ENCODE data around the gene ZNF853. TPM values are rescaled to one million over a fixed set of nuclear protein-coding genes. Genes with fewer than 3 reads are reported as not detected.

The ZNF853 gene
- polyA plus RNA-seq (2012; rRNA removed) = 15.9 and 17.6 TPM in 2 replicates
- 8.4 and 15.2 TPM in 2 replicates for polyA plus RNA-seq (2012; cell fraction: cytosol; rRNA removed)
- polyA plus RNA-seq (2012; cell fraction: nucleus; rRNA removed) = 7.8 and 8.3 TPM in 2 replicates

DNA sequence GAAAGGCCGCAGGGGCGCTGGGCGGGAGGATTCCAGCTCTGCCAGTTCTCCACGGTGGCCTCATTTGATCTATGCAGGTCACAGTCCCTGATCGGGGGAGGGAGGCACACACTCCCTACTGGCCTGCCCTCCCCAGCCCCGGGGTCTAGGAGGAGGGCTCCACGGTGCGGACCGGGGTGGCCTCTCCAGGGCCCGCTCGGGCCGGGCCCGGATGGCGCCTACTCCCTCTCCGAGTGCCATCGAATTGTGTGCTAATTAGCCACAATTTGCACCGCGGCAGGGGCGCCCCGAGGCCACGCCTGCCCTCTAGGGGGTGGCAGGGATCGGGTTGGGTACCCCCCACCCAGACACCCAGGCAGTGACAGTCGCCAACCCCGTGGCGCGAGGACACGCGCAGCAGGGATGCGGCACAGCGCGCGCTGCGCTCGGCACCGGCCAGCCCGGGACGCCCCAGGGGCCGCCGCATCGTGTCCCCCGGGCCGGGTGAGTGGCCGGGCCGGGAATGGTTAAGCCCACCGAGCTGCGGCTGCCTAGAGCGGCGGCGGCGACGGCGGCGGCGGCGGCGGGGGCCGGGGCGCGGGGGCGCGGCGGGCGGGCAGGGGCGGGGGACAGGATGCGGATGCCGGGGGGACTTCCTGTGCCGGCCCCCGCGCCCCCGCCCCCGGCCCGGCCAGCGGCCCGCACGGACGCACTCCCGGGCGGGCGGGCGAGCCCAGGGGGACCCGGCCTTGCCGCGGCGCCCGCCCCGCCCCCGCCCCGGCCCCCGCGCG is at the start of gene ZNF853:
ZNF853 (plus strand) TSS at position 658 of the 770 bp plus-strand sequence. CDS start 565 bp downstream, outside the sequence.
- H3K27me3 ChIP-seq (ENCODE audit: insufficient read depth) = no peaks in the 10 kb centered on the region
- H3F3A ChIP-seq (replicated peaks; ENCODE audit: insufficient read depth) = peaks cover 4% of the 10 kb centered on the region
- no peaks in the 10 kb centered on the region for H3K9me2 ChIP-seq
- H2AFZ ChIP-seq (ENCODE audit: low read depth) = peak within 1 kb of the TSS; percentile 87; the same call in 1 of the 2 replicates
- TF ChIP-seq GABPA (IDR thresholded peaks at IDR 0.05; ENCODE audit: low read depth) (peak; percentile 44; the same call in 1 of the 2 replicates), FOXJ3 (CRISPR knock-in tag; IDR thresholded peaks at IDR 0.05) (no peak), SMC3 (IDR thresholded peaks at IDR 0.05; ENCODE audit: low read depth, low read length) (0 out of 2 replicates have a peak, but pooled peaks have one; percentile 4), CHD2 (IDR thresholded peaks at IDR 0.05; ENCODE audit: low read length, partially characterized antibody) (no peak), MXI1 (IDR thresholded peaks at IDR 0.05; ENCODE audit: low read depth, low read length) (peak; percentile 51; the same call in 1 of the 2 replicates)
- TF ChIP-seq, protein P1, sequence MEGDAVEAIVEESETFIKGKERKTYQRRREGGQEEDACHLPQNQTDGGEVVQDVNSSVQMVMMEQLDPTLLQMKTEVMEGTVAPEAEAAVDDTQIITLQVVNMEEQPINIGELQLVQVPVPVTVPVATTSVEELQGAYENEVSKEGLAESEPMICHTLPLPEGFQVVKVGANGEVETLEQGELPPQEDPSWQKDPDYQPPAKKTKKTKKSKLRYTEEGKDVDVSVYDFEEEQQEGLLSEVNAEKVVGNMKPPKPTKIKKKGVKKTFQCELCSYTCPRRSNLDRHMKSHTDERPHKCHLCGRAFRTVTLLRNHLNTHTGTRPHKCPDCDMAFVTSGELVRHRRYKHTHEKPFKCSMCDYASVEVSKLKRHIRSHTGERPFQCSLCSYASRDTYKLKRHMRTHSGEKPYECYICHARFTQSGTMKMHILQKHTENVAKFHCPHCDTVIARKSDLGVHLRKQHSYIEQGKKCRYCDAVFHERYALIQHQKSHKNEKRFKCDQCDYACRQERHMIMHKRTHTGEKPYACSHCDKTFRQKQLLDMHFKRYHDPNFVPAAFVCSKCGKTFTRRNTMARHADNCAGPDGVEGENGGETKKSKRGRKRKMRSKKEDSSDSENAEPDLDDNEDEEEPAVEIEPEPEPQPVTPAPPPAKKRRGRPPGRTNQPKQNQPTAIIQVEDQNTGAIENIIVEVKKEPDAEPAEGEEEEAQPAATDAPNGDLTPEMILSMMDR (IDR thresholded peaks at IDR 0.05) = peak; percentile 26
- peak within 1 kb of the TSS in 1 of 2 experiments; percentile 25; a peak in 1 of 4 replicates for H3K27ac ChIP-seq (ENCODE audit: low read depth in 2 of 2, low read length in 1 of 2)
- peak within 1 kb of the TSS; percentile 100 for H3K4me2 ChIP-seq
- H3K79me2 ChIP-seq (ENCODE audit: insufficient read depth) = no peaks in the 10 kb centered on the region
- 29% methylated on average over 28 of the region's 91 CpGs for WGBS (ENCODE audit: low lambda C conversion rate)
- peak; percentile 93 for DNase-seq
- peak within 1 kb of the TSS; percentile 73 for H3K9ac ChIP-seq
- POLR2A ChIA-PET = interaction anchor here (1.1 to 1.8 kb wide), 3 partner anchors 22 to 43 kb away, joined by 3 to 9 read pairs (median 5); partner anchors contain the start of genes INTS15 and ZNF316
- no peaks in the 10 kb centered on the region for H3K36me3 ChIP-seq (replicated peaks in 1 of 2; ENCODE audit: control insufficient read depth in 1 of 2, insufficient read depth in 2 of 2, low read length in 1 of 2)
- peak within 1 kb of the TSS; percentile 59 to 73 for H3K4me3 ChIP-seq (ENCODE audit: low read depth in 2 of 2, low read length in 1 of 2)
- CTCF ChIA-PET = interaction anchor here (1.0 kb wide), 1 partner anchor 15 kb away, joined by 3 read pairs; no protein-coding TSS in a partner anchor
- H4K20me1 ChIP-seq (ENCODE audit: insufficient read depth) = no peaks in the 10 kb centered on the region
- H3K9me3 ChIP-seq = no peaks in the 10 kb centered on the region
- peaks cover 0 to 13% of the 10 kb centered on the region in 2 experiments; a peak in 2 of 4 replicates for H3K4me1 ChIP-seq (ENCODE audit: control insufficient read depth in 1 of 2, insufficient read depth in 2 of 2, low read depth in 1 of 2, low read length in 1 of 2)

DNA sequence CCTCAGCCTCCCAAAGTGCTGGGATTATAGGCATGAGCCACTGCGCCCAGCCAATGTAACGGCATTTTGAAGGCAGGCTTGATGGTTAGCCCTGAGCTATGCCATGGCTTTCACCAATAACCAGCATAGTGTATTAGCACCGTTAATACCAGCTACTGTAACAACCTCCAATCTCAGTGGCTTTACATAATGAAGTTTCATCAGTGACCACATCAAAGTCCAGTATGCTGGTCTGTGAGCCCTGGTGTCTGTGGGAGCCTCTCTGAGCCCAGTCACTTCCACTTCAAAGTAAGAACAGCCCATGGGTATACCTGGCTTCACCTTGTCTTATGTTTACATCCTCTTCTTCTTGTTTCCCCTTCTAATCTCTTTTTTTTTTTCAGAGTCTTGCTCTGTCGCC is 49.8 kb upstream of the ZNF853 start:
- Histone ChIP-seq H2AFZ (ENCODE audit: low read depth) (no peak overlapping the region), H3K4me3 (ENCODE audit: low read depth in 2 of 2, low read length in 1 of 2) (no peak overlapping the region), H3K79me2 (ENCODE audit: insufficient read depth) (no peaks in the 10 kb centered on the region), H3K4me1 (ENCODE audit: control insufficient read depth in 1 of 2, insufficient read depth in 2 of 2, low read depth in 1 of 2, low read length in 1 of 2) (no peaks in the 10 kb centered on the region), H3K4me2 (no peak overlapping the region), H4K20me1 (ENCODE audit: insufficient read depth) (no peaks in the 10 kb centered on the region), H3K27ac (ENCODE audit: low read depth in 2 of 2, low read length in 1 of 2) (no peak overlapping the region), H3F3A (replicated peaks; ENCODE audit: insufficient read depth) (no peaks in the 10 kb centered on the region), H3K9me2 (no peaks in the 10 kb centered on the region), H3K9me3 (no peaks in the 10 kb centered on the region), H3K36me3 (replicated peaks in 1 of 2; ENCODE audit: control insufficient read depth in 1 of 2, insufficient read depth in 2 of 2, low read length in 1 of 2) (no peaks in the 10 kb centered on the region), H3K9ac (no peak overlapping the region), H3K27me3 (ENCODE audit: insufficient read depth) (peaks cover 21% of the 10 kb centered on the region; the same call in 1 of the 2 replicates)
- no peak for DNase-seq
- WGBS (ENCODE audit: low lambda C conversion rate) = 43% methylated on average over 4 of the region's 4 CpGs
- ChIA-PET POLR2A (no interaction called here), CTCF (interaction anchor here (1.0 to 2.2 kb wide), 3 partner anchors 9 to 49 kb away, joined by 3 to 6 read pairs (median 5); partner anchors contain the start of gene INTS15)
- TF ChIP-seq, protein P2, sequence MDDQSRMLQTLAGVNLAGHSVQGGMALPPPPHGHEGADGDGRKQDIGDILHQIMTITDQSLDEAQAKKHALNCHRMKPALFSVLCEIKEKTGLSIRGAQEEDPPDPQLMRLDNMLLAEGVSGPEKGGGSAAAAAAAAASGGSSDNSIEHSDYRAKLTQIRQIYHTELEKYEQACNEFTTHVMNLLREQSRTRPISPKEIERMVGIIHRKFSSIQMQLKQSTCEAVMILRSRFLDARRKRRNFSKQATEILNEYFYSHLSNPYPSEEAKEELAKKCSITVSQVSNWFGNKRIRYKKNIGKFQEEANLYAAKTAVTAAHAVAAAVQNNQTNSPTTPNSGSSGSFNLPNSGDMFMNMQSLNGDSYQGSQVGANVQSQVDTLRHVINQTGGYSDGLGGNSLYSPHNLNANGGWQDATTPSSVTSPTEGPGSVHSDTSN (IDR thresholded peaks at IDR 0.05) = no peak
- TF ChIP-seq CHD2 (IDR thresholded peaks at IDR 0.05; ENCODE audit: low read length, partially characterized antibody) = no peak
- no peak for TF ChIP-seq RAD21 (IDR thresholded peaks at IDR 0.05; ENCODE audit: low read length)
- TF ChIP-seq SIN3A (IDR thresholded peaks at IDR 0.05; ENCODE audit: borderline replicate concordance, low read depth, low read length) = no peak
- TF ChIP-seq, protein P1 (IDR thresholded peaks at IDR 0.05) = no peak
- TF ChIP-seq POLR2AphosphoS5 (IDR thresholded peaks at IDR 0.05; ENCODE audit: low read depth, low read length) = no peak
- no peak for TF ChIP-seq MXI1 (IDR thresholded peaks at IDR 0.05; ENCODE audit: low read depth, low read length)
- TF ChIP-seq TEAD4 (IDR thresholded peaks at IDR 0.05; ENCODE audit: borderline replicate concordance, insufficient read depth) = no peak
- TF ChIP-seq EP300 (IDR thresholded peaks at IDR 0.05; ENCODE audit: borderline replicate concordance in 1 of 2, low read depth in 1 of 2, low read length in 1 of 2) = no peak
- TF ChIP-seq, protein P3, sequence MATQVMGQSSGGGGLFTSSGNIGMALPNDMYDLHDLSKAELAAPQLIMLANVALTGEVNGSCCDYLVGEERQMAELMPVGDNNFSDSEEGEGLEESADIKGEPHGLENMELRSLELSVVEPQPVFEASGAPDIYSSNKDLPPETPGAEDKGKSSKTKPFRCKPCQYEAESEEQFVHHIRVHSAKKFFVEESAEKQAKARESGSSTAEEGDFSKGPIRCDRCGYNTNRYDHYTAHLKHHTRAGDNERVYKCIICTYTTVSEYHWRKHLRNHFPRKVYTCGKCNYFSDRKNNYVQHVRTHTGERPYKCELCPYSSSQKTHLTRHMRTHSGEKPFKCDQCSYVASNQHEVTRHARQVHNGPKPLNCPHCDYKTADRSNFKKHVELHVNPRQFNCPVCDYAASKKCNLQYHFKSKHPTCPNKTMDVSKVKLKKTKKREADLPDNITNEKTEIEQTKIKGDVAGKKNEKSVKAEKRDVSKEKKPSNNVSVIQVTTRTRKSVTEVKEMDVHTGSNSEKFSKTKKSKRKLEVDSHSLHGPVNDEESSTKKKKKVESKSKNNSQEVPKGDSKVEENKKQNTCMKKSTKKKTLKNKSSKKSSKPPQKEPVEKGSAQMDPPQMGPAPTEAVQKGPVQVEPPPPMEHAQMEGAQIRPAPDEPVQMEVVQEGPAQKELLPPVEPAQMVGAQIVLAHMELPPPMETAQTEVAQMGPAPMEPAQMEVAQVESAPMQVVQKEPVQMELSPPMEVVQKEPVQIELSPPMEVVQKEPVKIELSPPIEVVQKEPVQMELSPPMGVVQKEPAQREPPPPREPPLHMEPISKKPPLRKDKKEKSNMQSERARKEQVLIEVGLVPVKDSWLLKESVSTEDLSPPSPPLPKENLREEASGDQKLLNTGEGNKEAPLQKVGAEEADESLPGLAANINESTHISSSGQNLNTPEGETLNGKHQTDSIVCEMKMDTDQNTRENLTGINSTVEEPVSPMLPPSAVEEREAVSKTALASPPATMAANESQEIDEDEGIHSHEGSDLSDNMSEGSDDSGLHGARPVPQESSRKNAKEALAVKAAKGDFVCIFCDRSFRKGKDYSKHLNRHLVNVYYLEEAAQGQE (IDR thresholded peaks at IDR 0.05; ENCODE audit: low read depth, low read length) = no peak
- TF ChIP-seq ELF1 (IDR thresholded peaks at IDR 0.05) = no peak
- no peak for TF ChIP-seq FOXJ3 (CRISPR knock-in tag; IDR thresholded peaks at IDR 0.05)
